Activated naive CD4-positive, alpha-beta T cell treated with anti-CD3 and anti-CD28 coated beads for 36 hours (primary cell): ENCODE results near the gene CACNA2D2. TPM values are rescaled to one million over a fixed set of nuclear protein-coding genes. Genes with fewer than 3 reads are reported as not detected.

Source experiments
- CTCF ChIA-PET: fragments of 350-600 bp; sonication (Branson Sonifier 250); formaldehyde crosslinking; loops from one replicate; lab custom pipeline; 2021; ENCODE audit warnings: antibody characterized with exemption; lab: Charles Lee
- DNase-seq: peaks from one replicate; pipeline ENCODE4 v3.0.0-alpha.2; 2020
- H3K27ac Mint-ChIP-seq: one replicate; pipeline ENCODE4 v1.8.0; 2021; ENCODE audit warnings: mild to moderate bottlenecking, mixed read lengths
- H3K27me3 Mint-ChIP-seq: one replicate; pipeline ENCODE4 v1.8.0; 2021; ENCODE audit warnings: low read depth, mixed read lengths
- H3K36me3 Mint-ChIP-seq: one replicate; pipeline ENCODE4 v1.8.0; 2021; ENCODE audit warnings: low read depth, mixed read lengths
- H3K4me1 Mint-ChIP-seq: one replicate; pipeline ENCODE4 v1.8.0; 2021; ENCODE audit warnings: low read depth, mixed read lengths
- H3K4me3 Mint-ChIP-seq: one replicate; pipeline ENCODE4 v1.8.0; 2021; ENCODE audit warnings: mild to moderate bottlenecking, moderate library complexity, mixed read lengths
- H3K9me3 Mint-ChIP-seq: one replicate; pipeline ENCODE4 v1.8.0; 2021; ENCODE audit warnings: mixed read lengths
- intact Hi-C: fragments of 100-400 bp; cut with micrococcal nuclease; formaldehyde crosslinking; loops from one replicate; pipeline ENCODE4 v1.15.1; 2023
- total RNA-seq, 2 experiments: library from RNA; stranded (reverse); gene quantifications; one replicate each; pipeline ENCODE4 v1.2.3, GENCODE V29; 2021

CACNA2D2 gene
- total RNA-seq, 2 experiments from 2014 or later, result 0.89 to 0.95 TPM

GRCh38 chr3:50470658-50471057 lies 32.8 kb downstream of the CACNA2D2 start:
- DNase-seq, result no peak
- CTCF ChIA-PET, result no interaction called here
- Mint-ChIP-seq H3K4me1 (no peaks in the 10 kb centered on the region), H3K27ac (no peak overlapping the region), H3K4me3 (no peak overlapping the region), H3K36me3 (no peaks in the 10 kb centered on the region), H3K9me3 (no peaks in the 10 kb centered on the region), H3K27me3 (no peaks in the 10 kb centered on the region)
- intact Hi-C loops, result no loop called here

GRCh38 chr3:50467919-50468318 lies 35.5 kb downstream of the CACNA2D2 start:
- intact Hi-C loops, result no loop called here
- H3K4me3 Mint-ChIP-seq, result no peak overlapping the region

DNA sequence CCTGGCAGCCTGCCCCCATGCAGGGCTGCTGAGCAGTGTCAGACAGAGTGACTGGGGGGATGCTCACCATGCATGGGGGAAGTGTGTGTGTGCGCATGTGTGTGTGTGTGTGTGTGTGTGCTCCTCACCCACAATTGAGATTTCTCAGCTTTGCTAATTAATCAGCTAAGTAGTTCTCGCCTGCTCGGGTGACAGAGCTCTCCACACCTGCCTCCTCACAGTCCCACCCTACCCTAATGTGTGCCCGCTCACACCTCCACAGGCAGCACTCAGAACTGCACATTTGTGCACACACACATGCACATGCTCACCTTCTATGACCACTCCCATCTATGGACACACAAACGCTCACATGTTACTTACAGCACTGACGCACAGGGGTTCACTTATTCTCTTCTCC lies 37.3 kb downstream of the CACNA2D2 start:
- Mint-ChIP-seq H3K4me1 (no peaks in the 10 kb centered on the region), H3K36me3 (no peaks in the 10 kb centered on the region), H3K27me3 (no peaks in the 10 kb centered on the region), H3K4me3 (no peak overlapping the region), H3K9me3 (no peaks in the 10 kb centered on the region), H3K27ac (no peak overlapping the region)
- CTCF ChIA-PET, result no interaction called here
- intact Hi-C loops, result no loop called here
- no peak for DNase-seq

More at GRCh38 chr3:50467919-50468318, 35.5 kb downstream of the CACNA2D2 start:
- Mint-ChIP-seq H3K9me3 (no peaks in the 10 kb centered on the region), H3K4me1 (no peaks in the 10 kb centered on the region), H3K36me3 (no peaks in the 10 kb centered on the region), H3K27me3 (no peaks in the 10 kb centered on the region), H3K27ac (no peak overlapping the region)
- CTCF ChIA-PET, result no interaction called here
- no peak for DNase-seq

DNA sequence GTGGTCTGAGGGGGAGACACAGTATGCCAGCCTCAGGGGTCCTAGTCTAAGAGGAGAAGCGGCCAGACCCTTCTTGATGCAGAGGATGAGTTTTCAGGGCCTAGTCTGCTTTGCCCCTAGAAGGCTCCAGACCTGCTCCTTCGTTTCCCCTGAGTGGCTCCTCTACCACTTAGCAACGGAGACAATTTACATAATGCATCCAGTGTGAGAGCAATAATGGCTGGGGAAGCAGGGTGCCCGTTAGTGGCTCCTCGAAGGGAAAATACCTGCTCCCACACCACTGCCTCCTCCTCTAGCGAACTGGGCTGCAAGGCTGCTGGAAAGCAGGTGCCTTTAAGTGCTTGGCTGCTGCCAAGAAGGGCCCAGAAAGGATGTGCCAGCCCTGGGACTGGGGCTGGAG lies 38.9 kb downstream of the CACNA2D2 start:
- Mint-ChIP-seq H3K36me3 (no peaks in the 10 kb centered on the region), H3K27me3 (no peaks in the 10 kb centered on the region), H3K4me3 (no peak overlapping the region), H3K9me3 (no peaks in the 10 kb centered on the region), H3K4me1 (no peaks in the 10 kb centered on the region), H3K27ac (no peak overlapping the region)
- intact Hi-C loops, result no loop called here
- DNase-seq, result no peak
- CTCF ChIA-PET, result no interaction called here

DNA sequence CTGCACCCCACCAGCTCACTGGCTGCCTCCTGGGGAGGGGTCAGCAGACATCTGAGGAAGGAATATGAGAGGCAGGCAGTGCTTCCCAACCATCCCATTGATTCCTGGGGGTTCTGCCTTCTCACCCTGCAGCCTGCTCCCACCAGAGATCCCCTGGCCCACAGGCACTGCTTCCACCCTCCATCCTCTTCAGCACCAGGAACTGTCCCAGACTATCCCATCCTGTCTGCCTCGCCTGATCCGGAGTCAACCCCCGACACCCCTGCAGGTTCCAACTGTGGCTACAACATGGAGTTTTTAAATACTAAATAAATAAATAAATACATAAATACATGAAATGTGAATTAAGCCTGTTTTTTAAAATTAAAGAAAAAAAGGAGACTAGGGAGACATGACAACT lies 43.6 kb downstream of the CACNA2D2 start:
- no peaks in the 10 kb centered on the region for H3K9me3 Mint-ChIP-seq
- CTCF ChIA-PET, result no interaction called here
- DNase-seq, result no peak
- no peaks in the 10 kb centered on the region for H3K36me3 Mint-ChIP-seq
- H3K27ac Mint-ChIP-seq, result no peak overlapping the region
- intact Hi-C loops, result no loop called here
- H3K4me1 Mint-ChIP-seq, result no peaks in the 10 kb centered on the region
- no peak overlapping the region for H3K4me3 Mint-ChIP-seq
- no peaks in the 10 kb centered on the region for H3K27me3 Mint-ChIP-seq

- Mint-ChIP-seq H3K4me3 (no peak overlapping the region), H3K4me1 (no peaks in the 10 kb centered on the region), H3K9me3 (no peaks in the 10 kb centered on the region), H3K36me3 (no peaks in the 10 kb centered on the region), H3K27me3 (no peaks in the 10 kb centered on the region), H3K27ac (no peak overlapping the region)
- CTCF ChIA-PET, result interaction anchor here (1.2 kb wide), 1 partner anchor 71 kb away, joined by 3 read pairs; no protein-coding TSS in a partner anchor
- intact Hi-C loops, result no loop called here
- no peak for DNase-seq
Measured at GRCh38 chr3:50457988-50458387, 45.4 kb downstream of the CACNA2D2 start.

DNA sequence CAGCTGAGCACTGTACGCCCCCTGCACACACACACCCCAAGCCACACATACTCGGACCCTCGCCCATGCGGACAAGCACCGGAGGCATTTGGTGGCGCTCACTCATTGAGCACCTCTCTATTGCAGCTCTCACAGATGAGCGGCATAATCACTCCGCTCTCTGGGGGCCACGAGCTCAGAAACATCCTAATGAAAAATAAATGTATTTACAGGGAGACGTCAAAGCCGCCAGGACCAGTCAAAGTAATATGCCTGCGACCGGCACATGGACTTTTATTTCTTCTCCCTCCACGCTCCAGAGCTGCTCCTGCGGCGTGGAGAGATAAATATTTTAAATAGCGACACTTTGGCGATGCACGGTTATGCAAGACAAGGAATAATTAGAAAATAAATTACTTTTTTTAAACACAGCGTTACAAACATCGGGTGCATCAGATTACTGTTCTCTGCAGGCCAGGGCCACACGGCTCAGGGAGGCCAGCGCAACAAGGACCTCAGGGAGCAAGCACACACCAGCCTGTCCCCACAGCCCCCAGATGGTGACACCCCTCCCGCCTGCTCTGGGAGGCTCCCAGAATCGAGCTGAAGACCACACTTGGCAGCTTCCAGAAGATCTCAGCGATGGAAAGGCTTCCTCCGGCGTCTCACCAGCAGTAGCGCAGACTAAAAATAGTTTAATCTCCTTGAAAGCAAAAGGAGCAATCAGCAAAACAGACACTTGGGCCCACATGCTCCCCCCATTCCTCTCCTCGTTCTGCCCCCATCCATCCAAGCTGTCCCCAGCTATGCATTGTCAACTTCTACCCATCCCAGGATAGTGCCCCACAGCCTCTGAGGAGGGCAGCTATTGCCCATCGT lies 48.0 kb downstream of the CACNA2D2 start:
- Mint-ChIP-seq H3K4me1 (peaks cover 7% of the 10 kb centered on the region), H3K36me3 (no peaks in the 10 kb centered on the region), H3K27ac (no peak overlapping the region), H3K27me3 (no peaks in the 10 kb centered on the region), H3K9me3 (no peaks in the 10 kb centered on the region), H3K4me3 (no peak overlapping the region)
- CTCF ChIA-PET, result interaction anchor here (0.8 kb wide), 1 partner anchor 52 kb away, joined by 3 read pairs; no protein-coding TSS in a partner anchor
- no peak for DNase-seq
- intact Hi-C loops, result no loop called here

- CTCF ChIA-PET, result no interaction called here
- Mint-ChIP-seq H3K4me1 (peaks cover 9% of the 10 kb centered on the region), H3K27ac (no peak overlapping the region), H3K9me3 (no peaks in the 10 kb centered on the region), H3K27me3 (no peaks in the 10 kb centered on the region), H3K36me3 (no peaks in the 10 kb centered on the region), H3K4me3 (no peak overlapping the region)
- intact Hi-C loops, result no loop called here
- DNase-seq, result no peak
Measured at GRCh38 chr3:50454481-50455070, 48.9 kb downstream of the CACNA2D2 start.

- no peak for DNase-seq
- no peaks in the 10 kb centered on the region for H3K9me3 Mint-ChIP-seq
- CTCF ChIA-PET, result no interaction called here
- intact Hi-C loops, result no loop called here
- H3K36me3 Mint-ChIP-seq, result no peaks in the 10 kb centered on the region
- H3K27me3 Mint-ChIP-seq, result no peaks in the 10 kb centered on the region
- no peak overlapping the region for H3K4me3 Mint-ChIP-seq
- peaks cover 10% of the 10 kb centered on the region for H3K4me1 Mint-ChIP-seq
- H3K27ac Mint-ChIP-seq, result no peak overlapping the region
Measured at GRCh38 chr3:50453907-50454306, 49.5 kb downstream of the CACNA2D2 start.

DNA sequence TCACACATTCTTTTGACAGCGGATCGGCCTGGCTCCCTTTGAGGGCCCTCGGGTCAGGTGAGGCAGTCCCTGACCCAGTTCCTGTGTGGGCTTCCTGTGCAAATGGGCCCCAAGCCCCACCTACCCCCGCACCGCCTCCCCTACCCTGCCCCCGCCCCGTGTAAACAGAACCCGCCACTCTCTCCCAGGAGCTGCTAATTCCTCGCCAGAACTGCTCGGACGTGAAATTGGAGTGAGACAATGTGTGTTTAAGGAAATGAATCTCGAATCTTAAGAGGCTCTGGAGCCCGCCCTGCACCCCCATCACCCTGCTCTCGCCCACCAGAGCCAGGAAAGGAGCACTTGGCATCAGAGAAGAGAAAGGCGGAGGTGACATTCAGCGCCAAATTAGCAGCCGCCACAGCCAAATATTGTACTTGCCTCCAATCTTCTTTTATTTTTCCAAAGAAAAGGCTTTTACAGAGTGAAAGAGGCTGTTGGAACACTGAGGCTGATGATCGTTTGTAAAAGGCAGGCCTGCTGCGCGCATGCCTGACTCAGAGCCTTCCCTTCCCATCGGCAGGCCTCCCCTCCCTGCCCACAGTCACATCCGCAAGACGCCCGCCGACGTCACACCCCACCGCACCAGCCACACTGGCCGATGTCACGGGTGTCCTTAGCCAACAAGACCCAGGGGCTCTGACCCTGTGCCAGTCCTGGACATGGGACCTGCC lies 53.1 kb downstream of the CACNA2D2 start:
- Mint-ChIP-seq H3K4me1 (peaks cover 10% of the 10 kb centered on the region), H3K27ac (peak overlapping the region; percentile 87), H3K27me3 (no peaks in the 10 kb centered on the region), H3K4me3 (peak overlapping the region; percentile 76), H3K9me3 (no peaks in the 10 kb centered on the region), H3K36me3 (no peaks in the 10 kb centered on the region)
- CTCF ChIA-PET, result no interaction called here
- peak; percentile 89 for DNase-seq
- intact Hi-C loops, result no loop called here

- H3K27me3 Mint-ChIP-seq, result no peaks in the 10 kb centered on the region
- H3K27ac Mint-ChIP-seq, result no peak overlapping the region
- H3K9me3 Mint-ChIP-seq, result no peaks in the 10 kb centered on the region
- H3K36me3 Mint-ChIP-seq, result no peaks in the 10 kb centered on the region
- CTCF ChIA-PET, result no interaction called here
- DNase-seq, result no peak
- H3K4me3 Mint-ChIP-seq, result no peak overlapping the region
- peaks cover 10% of the 10 kb centered on the region for H3K4me1 Mint-ChIP-seq
- intact Hi-C loops, result no loop called here
Measured at GRCh38 chr3:50448752-50449539, 54.5 kb downstream of the CACNA2D2 start.

DNA sequence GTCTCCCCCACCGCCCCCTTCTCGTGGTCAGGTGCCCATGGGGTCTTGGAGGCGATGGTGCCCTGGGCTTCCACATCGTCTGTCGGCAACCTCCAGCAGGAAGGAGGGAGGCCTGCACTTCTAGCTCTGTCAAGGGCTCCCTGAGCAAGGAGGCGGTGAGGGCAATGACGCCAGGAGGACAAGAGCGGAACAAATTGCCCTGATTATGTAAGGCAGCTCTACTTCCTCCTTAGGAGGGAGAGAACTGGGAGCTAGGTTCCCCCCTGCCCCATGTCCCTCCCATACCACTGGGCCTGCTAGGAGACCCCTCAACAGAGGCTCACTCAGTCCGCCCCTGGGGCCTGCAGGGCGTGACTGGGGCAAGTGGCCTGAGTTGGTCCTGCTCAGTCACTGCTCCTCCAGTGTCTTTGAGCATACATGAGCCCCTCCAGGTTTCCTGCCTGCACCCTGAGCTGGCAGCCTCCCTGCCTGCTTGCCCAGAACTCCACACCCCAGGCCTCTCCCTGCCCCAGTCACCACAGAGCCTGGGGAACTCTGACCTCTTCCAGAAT lies 56.1 kb downstream of the CACNA2D2 start:
- no peak overlapping the region for H3K27ac Mint-ChIP-seq
- H3K4me3 Mint-ChIP-seq, result no peak overlapping the region
- H3K9me3 Mint-ChIP-seq, result no peaks in the 10 kb centered on the region
- DNase-seq, result no peak
- intact Hi-C loops, result no loop called here
- CTCF ChIA-PET, result no interaction called here
- no peaks in the 10 kb centered on the region for H3K27me3 Mint-ChIP-seq
- H3K4me1 Mint-ChIP-seq, result peaks cover 10% of the 10 kb centered on the region
- no peaks in the 10 kb centered on the region for H3K36me3 Mint-ChIP-seq
